Liver (tissue), 9 donors: ENCODE measurements around the gene NPPC. TPM values are rescaled to one million over a fixed set of nuclear protein-coding genes. Genes with fewer than 3 reads are reported as not detected.
A peak's percentile ranks its signal among the peaks of the same experiment; 100 is the strongest.

ENCODE experiments used
- DNase-seq: peaks from one replicate; pipeline ENCODE4 v3.0.0-alpha.2; 2017; ENCODE audit warnings: low spot score
- H3K27ac ChIP-seq, 2 donors: one replicate each; pipeline ENCODE4 v1.7.0; 2013; ENCODE audit warnings: inconsistent platforms in 2 of 2, low read length in 2 of 2, control low read depth in 1 of 2, low read depth in 1 of 2, mild to moderate bottlenecking in 1 of 2
- H3K27me3 ChIP-seq, 4 donors: one replicate each; pipeline versions ENCODE4 v1.6.1 to v1.7.0; 2013; ENCODE audit warnings: low read length in 3 of 4, inconsistent platforms in 1 of 4, mild to moderate bottlenecking in 1 of 4, moderate library complexity in 1 of 4; ENCODE audit not compliant: control insufficient read depth in 4 of 4, insufficient read depth in 4 of 4
- H3K36me3 ChIP-seq, 4 donors: one replicate each; pipeline versions ENCODE4 v1.6.1 to v1.7.0; 2013; ENCODE audit warnings: low read length in 3 of 4, mild to moderate bottlenecking in 3 of 4, low read depth in 1 of 4, moderate library complexity in 1 of 4; ENCODE audit not compliant: control insufficient read depth in 4 of 4, insufficient read depth in 3 of 4
- H3K4me1 ChIP-seq, 4 donors: one replicate each; pipeline versions ENCODE4 v1.6.1 to v1.7.0; 2013; ENCODE audit warnings: low read length in 3 of 4, mild to moderate bottlenecking in 3 of 4, moderate library complexity in 1 of 4; ENCODE audit not compliant: control insufficient read depth in 4 of 4, insufficient read depth in 4 of 4
- H3K4me3 ChIP-seq, 3 donors: one replicate each; pipeline versions ENCODE4 v1.6.1 to v1.7.0; 2013; ENCODE audit warnings: low read length in 3 of 3, control low read depth in 1 of 3, low read depth in 1 of 3, mild to moderate bottlenecking in 1 of 3
- H3K9ac ChIP-seq, 2 donors: one replicate each; pipeline ENCODE4 v1.7.0; 2013; ENCODE audit warnings: low read length in 2 of 2, mild to moderate bottlenecking in 2 of 2, moderate library complexity in 2 of 2, control low read depth in 1 of 2, low read depth in 1 of 2
- H3K9me3 ChIP-seq, 4 donors: one replicate each; pipeline versions ENCODE4 v1.6.1 to v1.7.0; 2013; ENCODE audit warnings: low read length in 3 of 4; ENCODE audit not compliant: control insufficient read depth in 4 of 4
- EGR1 ChIP-seq, 2 donors: IDR thresholded peaks; 2 replicates each; pipeline ENCODE4 v1.6.1; 2016 to 2018; ENCODE audit warnings: antibody characterized with exemption in 2 of 2, low read depth in 2 of 2
- FOXA1 ChIP-seq: IDR thresholded peaks from 2 replicates; pipeline ENCODE4 v1.6.1; 2016; ENCODE audit warnings: antibody characterized with exemption
- GABPA ChIP-seq, 2 donors: IDR thresholded peaks in 1 of 2; conservative IDR thresholded peaks in 1 of 2; 2 replicates each; pipeline ENCODE4 v1.6.1; 2016; ENCODE audit warnings: antibody characterized with exemption in 2 of 2, mild to moderate bottlenecking in 1 of 2, moderate library complexity in 1 of 2
- HNF4A ChIP-seq, 2 donors: conservative IDR thresholded peaks; 2 replicates each; pipeline ENCODE4 v1.6.1; 2016; ENCODE audit warnings: antibody characterized with exemption in 2 of 2, mild to moderate bottlenecking in 2 of 2
- HNF4G ChIP-seq: IDR thresholded peaks from 2 replicates; pipeline ENCODE4 v1.6.1; 2016; ENCODE audit warnings: antibody characterized with exemption
- JUND ChIP-seq, 2 donors: IDR thresholded peaks; 2 replicates each; pipeline ENCODE4 v1.6.1; 2016; ENCODE audit warnings: antibody characterized with exemption in 2 of 2
- NR2F2 ChIP-seq: IDR thresholded peaks from 2 replicates; pipeline ENCODE4 v1.6.1; 2016; ENCODE audit warnings: antibody characterized with exemption
- RAD21 ChIP-seq, 2 donors: IDR thresholded peaks; 2 replicates each; pipeline ENCODE4 v1.6.1; 2016; ENCODE audit warnings: antibody characterized with exemption in 2 of 2, mild to moderate bottlenecking in 2 of 2
- REST ChIP-seq: IDR thresholded peaks from 2 replicates; pipeline ENCODE4 v1.6.1; 2016; ENCODE audit warnings: antibody characterized with exemption, mild to moderate bottlenecking
- RXRA ChIP-seq, 2 donors: IDR thresholded peaks; 2 replicates each; pipeline ENCODE4 v1.6.1; 2017 to 2018; ENCODE audit warnings: antibody characterized with exemption in 2 of 2, mild to moderate bottlenecking in 1 of 2
- SP1 ChIP-seq: IDR thresholded peaks from 2 replicates; pipeline ENCODE4 v1.6.1; 2018; ENCODE audit warnings: antibody characterized with exemption, mild to moderate bottlenecking
- TAF1 ChIP-seq: conservative IDR thresholded peaks from 2 replicates; pipeline ENCODE4 v1.6.1; 2016; ENCODE audit warnings: antibody characterized with exemption, mild to moderate bottlenecking
- YY1 ChIP-seq: IDR thresholded peaks from 2 replicates; pipeline ENCODE4 v1.6.1; 2016; ENCODE audit warnings: antibody characterized with exemption, mild to moderate bottlenecking
- ZBTB33 ChIP-seq: IDR thresholded peaks from 2 replicates; pipeline ENCODE4 v1.6.1; 2016; ENCODE audit warnings: antibody characterized with exemption
- WGBS: extraction: QIAGEN DNeasy Blood & Tissue Kit; methylation state at CpG from one replicate; pipeline ENCODE4 v1.1.7; 2013; 5-methylcytosine and 5-hydroxymethylcytosine counted together
- polyA plus RNA-seq, 2 donors: library from polyadenylated mRNA; stranded (reverse) in 1 of 2; unstranded in 1 of 2; fragments of 200-250 nt in 1 of 2; fragments of >200 nt in 1 of 2; fragmentation: Nextera tagmentation in 1 of 2; extraction: Ambion mirVana in 1 of 2; gene quantifications; one replicate each; pipeline versions ENCODE4 v1.2.1 to v1.2.3, GENCODE V29; 2013 to 2015
- total RNA-seq, 2 donors: library from RNA; depleted of rRNA; stranded (reverse); fragments of >200 nt; gene quantifications; one replicate each; pipeline ENCODE4 v1.2.3, GENCODE V29; 2014
- TF ChIP-seq, protein P1 (sequence below): IDR thresholded peaks from 2 replicates; pipeline ENCODE4 v1.6.1; 2016; ENCODE audit warnings: antibody characterized with exemption
- TF ChIP-seq, protein P2 (sequence below): IDR thresholded peaks from 2 replicates; pipeline ENCODE4 v1.6.1; 2016; ENCODE audit warnings: antibody characterized with exemption
- TF ChIP-seq, protein P3 (sequence below): fragments of 150-350 bp; IDR thresholded peaks from 2 replicates; pipeline ENCODE4 v1.5.1; 2017; ENCODE audit warnings: improper control_type of control experiment, low read depth, low read length; ENCODE audit not compliant: missing input control
- donor health status: healthy.
- donor health status: healthy.
- donor health status: healthy.
- donor health status: healthy.
- donor health status: healthy.

The NPPC gene
- total and polyA plus RNA-seq, 4 donors = 0.47 TPM; not detected in 3

- no peak for DNase-seq
- Histone ChIP-seq H3K36me3 (no peaks in the 10 kb centered on the region), H3K9me3 (no peaks in the 10 kb centered on the region), H3K9ac (no peak overlapping the region), H3K27me3 (no peaks in the 10 kb centered on the region), H3K4me3 (no peak overlapping the region), H3K27ac (no peak overlapping the region), H3K4me1 (peaks cover 0 to 5% (median 2%) of the 10 kb centered on the region in 4 donors)
- no peak for TF ChIP-seq NR2F2
- peak; percentile 64 to 65 for TF ChIP-seq HNF4A (conservative IDR thresholded peaks at IDR 0.05)
- TF ChIP-seq, protein P1, sequence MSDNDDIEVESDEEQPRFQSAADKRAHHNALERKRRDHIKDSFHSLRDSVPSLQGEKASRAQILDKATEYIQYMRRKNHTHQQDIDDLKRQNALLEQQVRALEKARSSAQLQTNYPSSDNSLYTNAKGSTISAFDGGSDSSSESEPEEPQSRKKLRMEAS = no peak
- 45% methylated on average over 2 of the region's 2 CpGs for WGBS
These were observed 48.8 kb upstream of the NPPC start for GRCh38 chr2:231975001-231975400.

DNA sequence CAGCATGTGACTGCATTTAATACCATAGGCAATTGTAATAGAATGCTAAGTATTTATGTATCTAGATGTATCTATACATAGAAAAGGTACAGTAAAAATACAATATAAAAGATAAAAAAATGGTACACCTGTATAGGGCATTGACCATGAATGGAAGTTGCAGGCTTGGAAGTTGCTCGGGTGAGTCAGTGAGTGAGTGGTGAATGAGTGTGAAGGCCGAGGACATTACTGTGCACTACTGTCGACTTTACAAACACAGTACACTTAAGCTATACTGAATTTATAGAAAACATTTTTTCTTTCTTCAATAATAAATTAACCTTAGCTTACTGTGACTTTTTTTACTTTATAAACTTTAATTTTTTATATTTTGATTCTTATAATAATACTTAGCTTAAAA is 44.3 kb upstream of the NPPC start:
- no peak overlapping the region for H3K4me3 ChIP-seq

More for the DNA sequence above, 44.3 kb upstream of the NPPC start:
- TF ChIP-seq JUND (IDR thresholded peaks at IDR 0.05) (no peak), FOXA1 (no peak), YY1 (no peak), HNF4A (conservative IDR thresholded peaks at IDR 0.05) (no peak), TAF1 (no peak), SP1 (no peak), HNF4G (no peak), RAD21 (IDR thresholded peaks at IDR 0.05) (no peak), GABPA (IDR thresholded peaks at IDR 0.05 in 1 of 2, conservative IDR thresholded peaks at IDR 0.05 in 1 of 2) (no peak), EGR1 (IDR thresholded peaks at IDR 0.05; ENCODE audit: low read depth in 2 of 2) (no peak), RXRA (IDR thresholded peaks at IDR 0.05) (no peak), REST (no peak), ZBTB33 (no peak), NR2F2 (no peak)
- TF ChIP-seq, protein P1 = no peak
- TF ChIP-seq, protein P2, sequence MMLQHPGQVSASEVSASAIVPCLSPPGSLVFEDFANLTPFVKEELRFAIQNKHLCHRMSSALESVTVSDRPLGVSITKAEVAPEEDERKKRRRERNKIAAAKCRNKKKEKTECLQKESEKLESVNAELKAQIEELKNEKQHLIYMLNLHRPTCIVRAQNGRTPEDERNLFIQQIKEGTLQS = no peak
- TF ChIP-seq, protein P3, sequence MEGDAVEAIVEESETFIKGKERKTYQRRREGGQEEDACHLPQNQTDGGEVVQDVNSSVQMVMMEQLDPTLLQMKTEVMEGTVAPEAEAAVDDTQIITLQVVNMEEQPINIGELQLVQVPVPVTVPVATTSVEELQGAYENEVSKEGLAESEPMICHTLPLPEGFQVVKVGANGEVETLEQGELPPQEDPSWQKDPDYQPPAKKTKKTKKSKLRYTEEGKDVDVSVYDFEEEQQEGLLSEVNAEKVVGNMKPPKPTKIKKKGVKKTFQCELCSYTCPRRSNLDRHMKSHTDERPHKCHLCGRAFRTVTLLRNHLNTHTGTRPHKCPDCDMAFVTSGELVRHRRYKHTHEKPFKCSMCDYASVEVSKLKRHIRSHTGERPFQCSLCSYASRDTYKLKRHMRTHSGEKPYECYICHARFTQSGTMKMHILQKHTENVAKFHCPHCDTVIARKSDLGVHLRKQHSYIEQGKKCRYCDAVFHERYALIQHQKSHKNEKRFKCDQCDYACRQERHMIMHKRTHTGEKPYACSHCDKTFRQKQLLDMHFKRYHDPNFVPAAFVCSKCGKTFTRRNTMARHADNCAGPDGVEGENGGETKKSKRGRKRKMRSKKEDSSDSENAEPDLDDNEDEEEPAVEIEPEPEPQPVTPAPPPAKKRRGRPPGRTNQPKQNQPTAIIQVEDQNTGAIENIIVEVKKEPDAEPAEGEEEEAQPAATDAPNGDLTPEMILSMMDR = no peak
- no peaks in the 10 kb centered on the region for H3K9me3 ChIP-seq
- H3K4me1 ChIP-seq = peaks cover 0 to 5% (median 2%) of the 10 kb centered on the region in 4 donors
- no peaks in the 10 kb centered on the region for H3K36me3 ChIP-seq
- no peak overlapping the region for H3K9ac ChIP-seq
- WGBS = 95% methylated on average over 3 of the region's 3 CpGs
- H3K27ac ChIP-seq = no peak overlapping the region
- no peak for DNase-seq
- no peaks in the 10 kb centered on the region for H3K27me3 ChIP-seq
